Type B pancreatic cell (in vitro differentiated cells): ENCODE measurements around the gene CFAP410. TPM values are rescaled to one million over a fixed set of nuclear protein-coding genes. Genes with fewer than 3 reads are reported as not detected.

Source experiments
- DNase-seq: peaks from one replicate; pipeline ENCODE4 v3.0.0; 2021; ENCODE audit warnings: mixed read lengths; ENCODE audit not compliant: unreplicated experiment; ENCODE audit errors: extremely low spot score
- H3K27ac Mint-ChIP-seq: 2 replicates; pipeline ENCODE4 v1.8.0; 2021; ENCODE audit warnings: mild to moderate bottlenecking, mixed read lengths
- H3K27me3 Mint-ChIP-seq: 2 replicates; pipeline ENCODE4 v1.8.0; 2021; ENCODE audit warnings: mixed read lengths
- H3K36me3 Mint-ChIP-seq: 2 replicates; pipeline ENCODE4 v1.8.0; 2021; ENCODE audit warnings: mixed read lengths
- H3K4me1 Mint-ChIP-seq: one replicate; pipeline ENCODE4 v1.8.0; 2021; ENCODE audit warnings: mixed read lengths; ENCODE audit not compliant: unreplicated experiment
- H3K4me3 Mint-ChIP-seq: 2 replicates; pipeline ENCODE4 v1.8.0; 2021; ENCODE audit warnings: mild to moderate bottlenecking, mixed read lengths
- H3K9me3 Mint-ChIP-seq: 2 replicates; pipeline ENCODE4 v1.8.0; 2021; ENCODE audit warnings: mixed read lengths
- total RNA-seq: library from RNA; stranded (reverse); gene quantifications from 2 replicates; pipeline ENCODE4 v1.2.1, GENCODE V29; 2021; ENCODE audit warnings: low replicate concordance
- TF ChIP-seq, protein P1 (sequence below): fragments of 200-600 bp; sonication (generic); conservative IDR thresholded peaks from 2 replicates; pipeline ENCODE4 v1.5.0; 2021; ENCODE audit warnings: antibody characterized with exemption, mild to moderate bottlenecking

CFAP410 gene
- total RNA-seq, 1 donor from 2014 or later = 15.1 TPM

DNA sequence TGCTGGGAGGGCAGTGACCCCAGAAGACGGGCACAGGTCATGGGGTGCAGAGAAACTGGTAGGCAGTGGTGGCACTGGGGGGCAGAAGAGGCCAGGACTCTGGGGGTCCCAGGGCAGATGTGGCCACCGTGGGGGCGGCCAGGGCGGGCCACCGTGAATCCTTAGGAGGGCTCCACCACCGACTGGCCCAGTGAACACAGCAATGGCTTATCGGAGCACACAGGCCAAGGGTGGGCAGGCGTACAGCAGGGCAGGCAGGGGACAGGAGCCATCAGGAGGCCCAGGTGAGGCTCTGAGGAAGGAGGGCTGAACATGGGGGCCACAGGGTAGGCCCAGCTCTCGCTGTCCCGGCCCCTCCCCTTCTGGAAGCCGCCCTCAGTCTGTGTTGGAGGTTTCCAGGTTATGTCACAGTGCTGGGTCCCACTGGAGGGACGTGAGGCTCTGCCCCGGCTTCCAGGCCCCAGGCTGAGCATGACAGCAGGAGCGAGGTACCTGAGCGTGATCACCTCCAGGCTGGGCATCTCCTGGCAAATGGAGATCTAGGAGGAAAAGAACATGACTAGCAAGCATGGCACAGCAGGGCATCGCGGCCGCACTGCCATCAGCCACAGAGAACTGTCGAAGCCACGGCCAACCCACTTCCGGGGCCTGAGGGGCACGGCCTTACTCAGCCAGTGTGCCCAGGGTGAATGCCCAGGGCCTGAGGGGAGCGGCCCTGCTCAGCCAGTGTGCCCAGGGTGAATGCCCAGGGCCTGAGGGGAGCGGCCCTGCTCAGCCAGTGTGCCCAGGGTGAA lies 3.7 kb downstream of the CFAP410 start:
- Mint-ChIP-seq H3K4me1 (peaks cover 22% of the 10 kb centered on the region), H3K4me3 (no peak overlapping the region), H3K36me3 (peaks cover 3% of the 10 kb centered on the region), H3K27ac (no peak overlapping the region), H3K27me3 (no peaks in the 10 kb centered on the region), H3K9me3 (no peaks in the 10 kb centered on the region)
- TF ChIP-seq, protein P1, sequence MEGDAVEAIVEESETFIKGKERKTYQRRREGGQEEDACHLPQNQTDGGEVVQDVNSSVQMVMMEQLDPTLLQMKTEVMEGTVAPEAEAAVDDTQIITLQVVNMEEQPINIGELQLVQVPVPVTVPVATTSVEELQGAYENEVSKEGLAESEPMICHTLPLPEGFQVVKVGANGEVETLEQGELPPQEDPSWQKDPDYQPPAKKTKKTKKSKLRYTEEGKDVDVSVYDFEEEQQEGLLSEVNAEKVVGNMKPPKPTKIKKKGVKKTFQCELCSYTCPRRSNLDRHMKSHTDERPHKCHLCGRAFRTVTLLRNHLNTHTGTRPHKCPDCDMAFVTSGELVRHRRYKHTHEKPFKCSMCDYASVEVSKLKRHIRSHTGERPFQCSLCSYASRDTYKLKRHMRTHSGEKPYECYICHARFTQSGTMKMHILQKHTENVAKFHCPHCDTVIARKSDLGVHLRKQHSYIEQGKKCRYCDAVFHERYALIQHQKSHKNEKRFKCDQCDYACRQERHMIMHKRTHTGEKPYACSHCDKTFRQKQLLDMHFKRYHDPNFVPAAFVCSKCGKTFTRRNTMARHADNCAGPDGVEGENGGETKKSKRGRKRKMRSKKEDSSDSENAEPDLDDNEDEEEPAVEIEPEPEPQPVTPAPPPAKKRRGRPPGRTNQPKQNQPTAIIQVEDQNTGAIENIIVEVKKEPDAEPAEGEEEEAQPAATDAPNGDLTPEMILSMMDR = no peak
- no peak for DNase-seq

DNA sequence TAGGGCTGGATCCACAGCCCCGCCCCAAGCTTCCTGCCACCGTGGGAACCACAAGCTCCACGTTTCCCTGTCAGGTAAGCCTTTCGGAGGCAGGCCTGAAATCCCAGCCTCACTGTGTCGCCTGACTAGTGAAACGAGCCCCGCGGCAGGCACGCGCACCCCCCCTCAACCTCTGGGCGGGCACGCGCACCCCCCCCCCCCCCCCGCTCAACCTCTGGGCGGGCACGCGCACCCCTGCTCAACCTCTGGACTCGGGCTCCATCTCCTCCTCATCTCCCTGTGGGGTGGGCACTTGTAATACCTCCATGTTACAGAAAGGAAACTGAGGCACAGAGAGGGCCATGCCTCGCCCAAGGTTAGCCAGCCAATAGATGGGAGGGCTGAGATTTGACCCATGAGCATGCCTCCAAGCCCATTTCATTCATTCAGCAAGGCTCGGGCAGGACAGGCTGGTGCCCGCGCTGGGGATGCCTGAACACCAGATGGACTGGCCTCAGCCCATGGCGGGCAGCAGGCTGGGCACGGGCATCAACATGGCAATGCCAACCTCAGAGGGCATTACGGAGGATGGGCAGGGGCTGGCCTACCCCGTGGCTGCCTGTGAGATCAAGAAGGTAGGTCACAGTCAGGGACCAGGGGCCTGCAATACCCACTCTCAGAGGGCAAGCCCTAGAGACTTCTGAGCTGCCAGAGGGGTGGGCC lies 4.7 kb downstream of the CFAP410 start:
- TF ChIP-seq, protein P1 = no peak

DNA sequence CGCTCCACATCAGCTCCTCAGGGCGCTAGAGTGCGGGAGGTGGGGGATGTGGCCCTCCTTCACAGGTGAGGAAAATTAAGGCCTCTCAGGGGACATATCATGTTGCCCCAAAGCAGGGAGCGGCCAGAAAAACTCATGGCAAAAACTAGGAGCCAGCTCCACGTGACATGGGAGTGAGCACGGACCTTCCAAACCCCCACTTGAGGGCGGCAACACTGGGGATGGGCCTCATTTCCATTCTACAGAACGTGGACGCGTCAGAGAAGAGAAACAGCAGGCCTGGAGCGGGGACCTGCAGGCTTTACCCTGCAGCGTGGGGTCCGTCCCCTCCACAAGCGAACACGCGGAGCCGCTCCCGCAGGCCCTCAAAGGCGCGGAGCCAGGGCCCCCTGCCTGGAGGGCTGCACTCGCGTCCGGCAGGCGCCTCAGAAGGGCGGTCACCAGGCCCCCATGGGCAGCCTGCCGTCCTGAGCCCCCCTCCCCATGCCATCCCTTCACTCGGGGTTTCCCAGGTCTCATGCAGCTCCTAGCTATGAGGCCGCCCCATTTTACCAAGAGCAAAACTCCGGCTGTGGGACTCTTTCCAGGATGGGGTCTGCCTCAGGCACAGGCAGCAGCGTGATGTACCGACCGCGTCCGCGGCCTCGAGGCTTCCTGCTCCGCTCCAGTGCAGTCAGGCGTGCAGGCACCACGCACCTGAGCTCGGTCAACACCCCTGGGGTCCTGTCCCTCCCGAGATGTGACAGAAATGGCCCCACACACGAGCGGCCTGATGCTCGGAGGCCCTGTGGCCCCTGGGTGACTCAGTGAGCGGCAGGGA lies 5.5 kb downstream of the CFAP410 start:
- Mint-ChIP-seq H3K9me3 (no peaks in the 10 kb centered on the region), H3K27me3 (no peaks in the 10 kb centered on the region), H3K4me3 (no peak overlapping the region), H3K36me3 (peaks cover 3% of the 10 kb centered on the region), H3K4me1 (peaks cover 19% of the 10 kb centered on the region), H3K27ac (no peak overlapping the region)
- TF ChIP-seq, protein P1 = no peak
- DNase-seq = no peak

More for the DNA sequence above, 4.7 kb downstream of the CFAP410 start:
- no peaks in the 10 kb centered on the region for H3K9me3 Mint-ChIP-seq
- H3K4me3 Mint-ChIP-seq = no peak overlapping the region
- H3K27me3 Mint-ChIP-seq = no peaks in the 10 kb centered on the region
- H3K27ac Mint-ChIP-seq = no peak overlapping the region
- peaks cover 19% of the 10 kb centered on the region for H3K4me1 Mint-ChIP-seq
- peaks cover 3% of the 10 kb centered on the region for H3K36me3 Mint-ChIP-seq
- no peak for DNase-seq

DNA sequence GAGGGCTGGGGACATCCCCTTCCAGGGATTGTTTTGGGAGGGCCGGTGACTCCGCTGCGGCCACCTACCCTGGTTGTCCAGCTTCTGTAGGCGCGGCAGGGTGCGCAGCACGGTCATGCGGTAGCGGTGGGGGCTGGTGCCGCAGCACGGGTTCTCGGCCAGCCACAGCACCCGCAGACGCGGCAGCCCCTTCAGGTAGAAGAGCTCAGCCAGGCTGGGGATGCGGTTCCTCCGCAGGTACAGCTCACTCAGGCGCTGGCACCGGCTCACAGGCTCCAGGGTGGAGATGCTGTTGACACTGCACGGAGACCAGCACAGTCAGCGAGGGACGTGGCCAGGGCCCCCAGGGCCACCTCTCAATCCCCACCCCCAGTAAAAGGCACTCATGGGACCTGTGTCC lies 6.2 kb downstream of the CFAP410 start:
- TF ChIP-seq, protein P1 = no peak
- H3K4me1 Mint-ChIP-seq = peaks cover 15% of the 10 kb centered on the region
- H3K9me3 Mint-ChIP-seq = no peaks in the 10 kb centered on the region
- H3K27me3 Mint-ChIP-seq = no peaks in the 10 kb centered on the region
- H3K4me3 Mint-ChIP-seq = no peak overlapping the region
- DNase-seq = no peak
- H3K36me3 Mint-ChIP-seq = peaks cover 3% of the 10 kb centered on the region
- no peak overlapping the region for H3K27ac Mint-ChIP-seq

DNA sequence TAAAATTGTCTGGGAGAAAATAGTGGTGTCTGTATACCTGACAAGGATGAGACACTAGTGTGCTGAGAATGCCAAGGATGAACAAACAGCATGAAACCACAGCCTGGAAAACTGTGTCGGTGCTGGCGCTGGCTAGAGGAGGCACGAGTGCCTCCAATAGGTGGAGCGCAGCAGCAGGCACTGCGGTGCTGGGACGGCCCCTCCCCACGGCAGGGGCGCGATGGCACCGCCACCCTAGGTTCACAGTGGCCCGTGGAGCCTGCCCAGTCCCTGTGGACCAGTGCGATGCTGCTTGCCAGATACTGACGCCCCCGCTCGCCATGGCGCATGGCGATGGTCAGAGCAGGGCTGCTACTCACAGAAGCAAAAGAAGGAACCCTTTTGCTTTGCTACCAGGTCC lies 6.8 kb downstream of the CFAP410 start:
- Mint-ChIP-seq H3K27me3 (no peaks in the 10 kb centered on the region), H3K4me1 (peaks cover 9% of the 10 kb centered on the region), H3K36me3 (peaks cover 3% of the 10 kb centered on the region), H3K9me3 (no peaks in the 10 kb centered on the region), H3K4me3 (no peak overlapping the region), H3K27ac (no peak overlapping the region)
- DNase-seq = no peak
- TF ChIP-seq, protein P1 = no peak
